ENCODE measurements around the gene CSNK2A1.
"Not testable (repeated sequence)": the region's sequence is repeated elsewhere in the genome, so short reads cannot be mapped to it uniquely, and the experiment has no call there.

The CSNK2A1 gene

DNA sequence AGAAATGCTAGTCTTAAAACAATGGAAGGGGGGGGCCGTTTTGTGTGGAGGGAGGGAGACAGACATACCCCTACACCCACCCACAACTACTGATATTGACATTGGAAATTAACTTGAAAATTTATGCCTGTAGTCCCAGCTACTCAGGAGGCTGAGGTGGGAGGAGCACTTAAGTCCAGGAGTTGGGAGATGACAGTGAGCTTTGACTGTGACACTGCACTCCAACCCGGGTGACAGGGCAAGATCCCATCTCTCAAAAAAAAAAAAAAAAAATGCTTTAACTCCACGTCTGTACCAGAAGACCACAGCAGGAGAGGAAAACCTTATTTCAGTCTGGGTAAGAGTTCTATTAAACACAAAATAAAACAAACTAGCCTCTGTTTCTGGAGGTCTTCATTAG is 83.4 kb downstream of the CSNK2A1 start:
- no peak for DNase-seq (ENCODE audit: low read depth in 3 of 3)

DNA sequence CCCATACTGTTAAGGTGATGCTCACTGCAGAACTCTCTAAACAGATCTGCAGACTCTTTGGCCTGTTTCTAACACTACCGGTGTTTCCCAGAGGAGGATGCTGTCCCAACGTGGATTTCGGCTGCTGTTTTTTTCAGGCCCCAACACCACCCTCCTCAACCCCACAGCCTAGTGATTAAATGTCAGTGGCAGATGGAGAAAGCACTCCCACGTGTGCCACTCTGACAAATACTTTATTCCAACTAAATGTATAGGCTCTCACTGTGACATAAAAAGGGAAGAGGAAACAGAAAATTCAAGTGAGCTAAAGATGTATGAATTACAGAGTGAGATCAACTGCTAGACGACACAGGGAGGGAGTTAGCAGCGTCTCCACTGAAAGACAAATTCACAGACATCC is 84.8 kb downstream of the CSNK2A1 start:
- no peak for DNase-seq (ENCODE audit: low read depth in 3 of 3)

DNA sequence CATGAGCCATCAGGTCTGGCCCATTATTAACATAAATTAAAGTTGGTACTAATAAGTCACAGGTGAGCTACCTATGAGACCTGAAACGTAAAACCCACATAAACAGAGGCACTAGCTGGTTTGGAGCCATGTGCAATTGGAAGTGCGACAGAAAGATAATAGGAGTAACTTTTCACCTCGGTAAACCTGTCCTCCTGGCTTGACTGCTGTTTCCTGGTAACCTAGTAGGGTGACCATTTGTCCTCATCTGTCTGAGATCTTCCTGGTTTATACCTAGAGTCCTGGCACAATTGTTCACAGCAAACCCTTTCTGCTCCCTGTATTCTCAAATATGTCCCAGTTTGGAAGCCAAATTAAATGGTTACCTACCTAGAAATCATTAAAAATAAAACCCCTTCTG is 88.6 kb downstream of the CSNK2A1 start:
- DNase-seq (ENCODE audit: low read depth in 3 of 3), result no peak

DNA sequence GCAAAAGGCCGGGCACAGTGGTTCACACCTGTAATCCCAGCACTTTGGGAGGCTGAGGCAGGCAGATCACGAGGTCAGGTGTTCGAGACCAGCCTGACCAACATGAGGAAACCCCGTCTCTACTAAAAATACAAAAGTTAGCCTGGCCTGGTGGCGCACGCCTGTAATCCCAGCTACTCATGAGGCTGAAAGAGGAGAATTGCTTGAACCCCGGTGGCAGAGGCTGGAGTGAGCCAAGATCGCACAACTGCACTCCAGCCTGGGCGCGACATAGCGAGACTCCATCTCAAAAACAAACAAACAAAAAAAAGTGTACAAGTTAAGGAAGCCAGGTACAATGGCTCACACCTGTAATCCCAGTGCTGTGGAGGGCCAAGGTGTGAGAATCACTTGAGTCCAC is 91.6 kb downstream of the CSNK2A1 start:
- not testable (repeated sequence) for DNase-seq (ENCODE audit: low read depth in 3 of 3)

DNA sequence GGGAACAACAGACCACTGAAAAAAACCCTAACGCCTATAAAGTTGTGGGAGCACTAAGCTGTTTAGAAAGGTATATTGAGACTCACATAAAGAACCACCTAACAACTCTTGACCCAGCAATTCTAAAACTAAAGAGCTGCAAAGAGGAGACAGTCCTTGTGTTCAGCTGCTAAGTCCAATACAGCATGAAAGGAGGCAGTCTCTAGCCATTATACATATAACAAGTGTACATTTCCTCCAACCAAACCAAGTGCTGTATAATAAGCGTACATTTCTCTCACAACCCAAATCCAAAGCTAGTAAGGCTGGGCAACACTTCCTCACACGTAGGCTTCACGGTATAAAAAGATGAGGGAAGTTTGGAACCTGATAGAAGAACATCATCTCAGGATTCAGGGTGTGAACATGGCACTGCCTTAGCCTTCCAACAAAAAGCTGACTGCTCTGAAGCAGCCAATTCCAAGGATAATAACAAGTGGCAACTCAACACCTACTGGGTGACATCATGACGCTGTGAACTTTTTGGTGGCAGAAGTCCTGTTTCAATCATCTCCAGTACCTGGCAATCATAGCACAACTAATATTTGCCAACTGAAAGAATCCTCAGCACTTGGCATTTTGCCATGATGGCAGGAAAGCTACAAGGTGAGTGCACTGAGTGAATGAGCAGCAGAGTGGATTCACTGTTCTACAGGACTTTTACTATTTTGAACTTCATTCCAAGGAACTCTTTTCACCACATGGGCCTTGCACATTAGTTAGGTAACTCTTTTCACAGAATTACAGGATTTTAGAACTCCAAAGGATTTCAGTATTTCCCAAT is 97.9 kb downstream of the CSNK2A1 start:
- no peak for DNase-seq (ENCODE audit: low read depth in 3 of 3)

DNA sequence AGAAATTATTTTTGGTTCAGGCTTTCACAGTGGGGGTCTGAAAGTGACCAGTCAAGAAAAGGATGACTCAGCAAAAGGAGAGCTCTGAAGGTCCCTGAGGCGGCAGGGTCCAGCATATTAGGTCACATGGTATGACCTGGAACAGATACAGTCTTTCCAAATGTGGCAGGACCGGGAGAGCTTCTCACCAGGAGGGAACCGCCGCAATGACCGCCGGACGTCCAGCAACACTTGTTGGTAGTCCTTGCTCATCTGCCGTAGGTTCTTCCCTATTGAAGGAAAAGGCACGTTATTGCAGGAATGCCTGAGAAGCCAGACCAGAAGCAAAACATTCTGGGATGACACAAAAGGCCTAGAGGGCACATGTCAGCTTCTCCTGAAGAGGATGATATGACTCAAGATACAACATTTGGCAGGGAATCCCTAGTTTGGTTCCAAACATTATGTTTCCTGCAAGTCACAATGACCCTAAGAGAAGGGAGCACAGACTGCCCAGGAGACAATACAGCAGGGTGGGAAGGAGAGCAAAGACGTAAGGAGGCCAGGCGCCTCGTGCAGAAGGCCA is 98.6 kb downstream of the CSNK2A1 start:
- DNase-seq (ENCODE audit: low read depth in 3 of 3), result no peak

DNA sequence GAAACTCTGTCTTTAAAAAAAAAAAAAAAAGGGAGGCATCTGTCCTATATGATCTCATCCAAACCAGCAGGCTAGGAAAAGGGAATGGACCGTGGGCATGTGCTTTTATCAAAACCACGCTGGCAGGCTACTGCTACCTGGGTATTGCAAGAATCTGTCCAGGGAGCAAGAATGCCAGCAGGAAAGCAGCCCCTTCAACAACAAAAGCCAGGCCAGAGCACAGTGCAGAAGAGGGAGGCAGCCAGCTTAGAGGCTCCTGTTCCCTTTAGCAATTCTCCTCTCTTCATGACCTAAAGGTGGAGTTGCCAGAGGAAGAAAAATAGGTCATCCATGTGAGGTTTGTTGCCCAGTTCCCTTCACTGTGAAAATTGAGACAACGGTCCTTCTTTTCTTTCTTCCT is 99.5 kb downstream of the CSNK2A1 start:
- no peak for DNase-seq (ENCODE audit: low read depth in 3 of 3)

DNA sequence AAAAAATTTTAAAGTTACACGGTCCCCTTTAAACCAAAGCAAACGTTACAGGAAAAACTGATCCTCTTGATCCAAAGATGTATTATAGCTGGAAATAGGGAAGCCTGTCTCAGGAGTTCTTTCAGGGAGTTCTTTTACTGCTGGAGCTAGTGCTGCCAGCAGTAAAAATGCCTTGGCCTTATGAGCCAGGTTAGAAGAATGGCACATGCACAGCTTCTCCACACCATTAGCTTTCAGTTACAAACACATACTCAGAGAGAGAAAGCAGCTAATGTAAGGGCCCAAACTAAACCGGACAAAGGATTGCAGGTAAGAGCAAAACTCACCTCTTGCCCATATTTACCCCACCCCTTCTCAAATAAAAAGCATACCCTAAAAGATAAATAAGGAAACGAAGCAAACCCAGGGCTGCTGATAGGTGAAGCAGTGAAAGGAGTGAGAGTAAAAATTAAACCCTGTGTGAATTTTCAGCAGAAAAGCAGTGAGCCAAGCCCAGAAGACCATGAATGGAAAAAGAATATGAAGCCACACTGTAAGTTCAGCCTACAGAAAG is 100.3 kb downstream of the CSNK2A1 start:
- no peak for DNase-seq (ENCODE audit: low read depth in 3 of 3)

DNA sequence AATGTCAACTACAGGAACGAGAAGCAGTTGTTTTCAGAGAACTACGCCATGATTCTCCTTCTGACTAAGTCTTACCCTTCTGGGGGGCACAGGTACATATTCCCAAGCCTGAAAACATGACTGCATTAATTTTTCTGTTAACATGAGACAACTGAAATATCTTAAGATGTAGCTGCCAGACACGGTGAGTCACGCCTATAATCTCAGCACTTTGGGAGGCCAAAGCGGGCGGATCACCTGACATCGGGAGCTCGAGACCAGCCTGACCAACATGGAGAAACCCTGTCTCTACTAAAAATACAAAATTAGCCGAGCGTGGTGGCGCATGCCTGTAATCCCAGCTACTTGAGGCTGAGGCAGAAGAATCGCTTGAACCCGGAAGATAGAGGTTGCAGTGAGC is 103.0 kb downstream of the CSNK2A1 start:
- no peak for DNase-seq (ENCODE audit: low read depth in 3 of 3)

DNA sequence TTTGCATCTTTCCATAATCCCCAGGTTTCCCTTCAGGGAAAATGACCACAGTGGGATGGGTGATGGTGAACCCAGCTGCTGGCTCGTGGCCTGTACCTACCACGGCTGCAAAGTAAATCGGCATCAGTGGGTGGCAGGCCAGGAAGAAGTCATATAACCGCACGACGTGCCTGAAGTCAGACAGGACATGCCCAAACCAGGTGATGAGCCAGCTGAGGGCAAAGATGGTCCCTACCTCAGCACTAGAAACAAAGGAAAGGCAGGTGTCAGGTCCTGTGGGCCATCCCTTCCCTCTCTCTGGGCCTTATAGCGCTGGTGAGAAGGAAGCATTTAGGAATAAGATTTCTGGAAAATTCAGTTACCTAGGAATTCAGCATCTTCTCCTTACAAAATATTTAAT is 103.4 kb downstream of the CSNK2A1 start:
- DNase-seq (ENCODE audit: low read depth in 3 of 3), result no peak

DNA sequence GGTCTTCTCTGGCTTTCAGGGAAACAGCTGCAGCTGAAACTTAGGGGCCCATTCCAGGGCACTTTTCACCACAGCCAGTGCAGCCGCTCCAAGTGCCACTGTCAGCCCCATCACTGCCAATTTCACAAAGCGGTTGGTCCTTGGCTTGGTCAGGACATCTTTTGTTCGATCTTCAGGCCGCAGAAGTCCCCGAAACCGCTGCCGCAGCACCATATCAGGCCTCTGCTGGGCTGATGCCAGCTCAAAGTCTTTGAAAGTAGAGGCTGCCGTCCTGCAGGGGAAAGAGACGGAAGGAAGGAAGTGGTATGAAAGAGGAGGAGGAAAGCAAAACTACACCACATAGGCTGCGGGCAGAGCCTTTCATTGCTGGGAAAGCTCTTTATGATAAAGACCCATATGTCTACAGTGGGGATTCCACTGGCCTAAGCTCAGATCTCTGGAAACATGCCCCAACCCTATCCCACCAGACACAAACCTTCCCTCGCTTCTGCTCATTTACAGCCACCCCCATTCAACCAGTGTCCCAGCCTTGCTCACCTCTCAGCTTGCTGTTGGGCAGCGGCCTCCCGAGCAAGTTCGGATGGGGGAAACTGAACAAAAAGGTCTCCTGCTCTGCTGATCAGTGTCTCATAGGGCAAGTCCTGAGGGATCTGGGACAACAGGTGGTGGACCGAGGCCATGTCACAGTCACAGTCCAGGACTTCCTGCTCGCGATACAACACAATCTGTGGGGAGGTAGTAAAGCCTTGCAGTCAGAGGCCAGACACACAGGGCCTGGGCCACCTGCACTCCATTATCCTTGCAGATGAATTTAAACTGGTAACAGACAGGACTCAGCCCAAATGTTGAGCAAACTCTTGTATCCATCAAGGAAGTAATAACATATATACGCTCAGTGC is 104.8 kb downstream of the CSNK2A1 start:
- peak in 2 of 3 experiments; percentile 27 to 46 for DNase-seq (ENCODE audit: low read depth in 3 of 3)

DNA sequence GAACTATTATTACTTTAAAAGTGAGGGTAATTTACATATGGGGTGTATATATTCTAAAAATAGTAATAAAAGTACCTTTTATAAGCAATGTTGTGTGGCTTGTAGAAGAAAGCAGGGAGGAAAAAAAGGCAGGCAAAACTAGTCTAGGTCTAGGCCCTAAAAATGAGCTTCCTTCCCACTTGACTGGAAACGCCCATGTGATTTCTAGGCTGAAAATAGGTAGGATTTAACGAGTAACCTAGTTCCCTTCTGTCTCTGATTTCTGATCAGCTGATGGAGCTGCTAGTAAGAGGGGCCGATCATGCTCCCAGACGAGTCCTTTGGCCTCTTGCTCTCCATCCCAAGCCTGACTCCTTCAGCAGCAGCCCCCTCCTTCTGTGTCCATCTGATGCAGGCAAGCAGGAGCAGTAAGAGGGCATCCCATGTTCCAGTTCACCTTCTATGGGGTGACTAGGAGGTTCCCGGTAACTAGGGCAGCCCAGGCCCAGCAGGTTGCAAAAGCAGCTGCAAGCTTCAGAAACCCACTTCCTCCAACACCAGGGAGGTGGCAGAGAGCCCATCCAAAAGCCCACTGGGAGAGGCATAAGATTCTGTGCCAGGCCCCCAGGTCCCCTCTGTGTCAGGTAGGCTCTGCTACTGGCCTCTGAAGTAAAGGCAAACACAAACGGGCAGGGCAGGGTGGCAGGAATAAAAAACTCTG is 105.7 kb downstream of the CSNK2A1 start:
- no peak for DNase-seq (ENCODE audit: low read depth in 3 of 3)

DNA sequence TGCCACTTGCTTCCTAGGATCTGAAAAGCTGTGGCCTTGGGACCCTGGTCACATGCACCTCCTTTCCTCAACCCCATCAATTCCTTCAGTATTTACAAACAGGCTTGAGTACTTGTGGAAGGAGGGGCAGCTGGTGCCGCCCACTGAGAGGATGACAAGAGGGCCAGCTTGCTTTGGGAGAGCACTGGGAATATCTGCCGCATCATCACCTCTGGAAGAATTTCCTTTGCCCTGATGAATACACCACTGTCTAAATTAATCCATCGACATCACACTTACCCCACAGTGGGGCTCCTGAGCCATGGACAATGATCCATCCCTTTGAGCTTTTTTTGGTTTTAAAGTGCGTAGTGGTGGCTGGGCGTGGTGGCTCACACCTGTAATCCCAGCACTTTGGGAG is 107.1 kb downstream of the CSNK2A1 start:
- no peak for DNase-seq (ENCODE audit: low read depth in 3 of 3)

DNA sequence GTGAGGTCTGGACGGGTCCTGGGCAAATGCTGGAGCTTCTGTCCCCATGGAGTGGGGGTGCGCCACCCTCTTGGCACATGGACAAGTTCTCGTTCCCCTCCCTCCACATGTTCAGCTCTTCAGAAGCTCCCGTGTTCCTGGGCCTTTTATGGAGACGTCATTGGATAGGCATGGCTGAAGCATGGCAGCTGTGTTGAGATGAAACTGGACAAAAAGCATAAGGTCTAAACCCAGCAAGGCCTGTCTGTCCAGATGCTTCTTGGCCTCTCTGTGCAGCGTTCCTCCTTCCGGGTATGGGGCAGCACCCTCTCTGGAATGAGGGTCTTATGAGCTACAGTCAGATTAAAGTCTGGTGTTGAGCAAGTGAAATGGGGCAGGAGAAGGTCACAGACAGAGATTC is 108.0 kb downstream of the CSNK2A1 start:
- DNase-seq (ENCODE audit: low read depth in 3 of 3), result no peak

DNA sequence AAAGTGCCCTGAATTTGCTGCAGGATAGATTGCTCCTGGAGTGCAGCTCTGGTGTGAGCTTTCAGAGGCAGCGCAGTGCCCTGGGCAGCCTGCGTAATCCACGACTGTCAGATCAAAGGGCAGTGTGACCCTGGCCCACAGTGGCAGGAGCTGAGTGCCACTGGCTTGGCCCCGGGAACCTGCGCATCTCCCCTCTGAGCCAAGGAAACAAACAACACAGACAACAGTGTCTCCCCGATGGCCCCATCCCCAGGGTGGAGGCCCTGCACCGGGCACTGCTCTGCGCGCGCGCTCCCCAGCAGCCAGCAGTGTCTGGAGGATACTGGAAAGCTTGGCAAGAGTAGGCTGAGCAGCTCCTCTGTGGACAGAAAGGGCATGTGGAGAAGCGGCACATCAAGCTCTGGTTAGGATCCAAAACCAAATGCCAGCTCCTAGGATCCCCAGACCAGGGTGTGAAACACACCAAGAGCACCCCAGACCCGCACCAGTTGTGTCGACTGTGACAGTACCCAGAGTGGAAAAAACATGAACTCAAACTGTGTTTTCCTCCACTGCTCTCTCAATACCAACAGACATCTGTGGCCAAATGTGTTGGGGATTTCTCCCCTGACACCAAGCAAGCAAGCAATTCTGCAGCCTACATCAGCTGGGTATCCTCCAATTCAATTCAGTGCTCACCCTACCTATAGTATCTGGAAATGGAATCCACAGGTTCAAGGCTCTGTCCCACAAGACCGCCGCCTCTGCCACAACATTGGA is 108.8 kb downstream of the CSNK2A1 start:
- DNase-seq (ENCODE audit: low read depth in 3 of 3), result no peak

DNA sequence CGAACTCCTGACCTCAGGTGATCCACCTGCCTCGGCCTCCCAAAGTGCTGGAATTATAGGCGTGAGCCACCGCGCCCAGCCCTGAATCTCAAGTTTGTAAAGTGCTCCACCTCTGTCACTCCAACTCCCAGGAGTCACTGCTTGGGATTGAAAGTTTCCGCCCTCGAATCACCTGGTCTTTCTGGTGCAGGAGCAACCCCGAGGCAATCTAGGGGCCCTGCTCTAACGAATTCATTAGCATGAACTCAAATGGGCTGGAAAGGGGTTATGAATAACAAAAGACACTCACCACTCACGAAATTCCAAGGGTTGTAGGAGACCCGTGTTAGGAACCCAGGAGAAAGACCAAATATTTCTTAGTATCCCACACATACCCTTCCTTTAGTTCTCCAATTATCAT is 109.4 kb downstream of the CSNK2A1 start:
- DNase-seq (ENCODE audit: low read depth in 3 of 3), result no peak

DNA sequence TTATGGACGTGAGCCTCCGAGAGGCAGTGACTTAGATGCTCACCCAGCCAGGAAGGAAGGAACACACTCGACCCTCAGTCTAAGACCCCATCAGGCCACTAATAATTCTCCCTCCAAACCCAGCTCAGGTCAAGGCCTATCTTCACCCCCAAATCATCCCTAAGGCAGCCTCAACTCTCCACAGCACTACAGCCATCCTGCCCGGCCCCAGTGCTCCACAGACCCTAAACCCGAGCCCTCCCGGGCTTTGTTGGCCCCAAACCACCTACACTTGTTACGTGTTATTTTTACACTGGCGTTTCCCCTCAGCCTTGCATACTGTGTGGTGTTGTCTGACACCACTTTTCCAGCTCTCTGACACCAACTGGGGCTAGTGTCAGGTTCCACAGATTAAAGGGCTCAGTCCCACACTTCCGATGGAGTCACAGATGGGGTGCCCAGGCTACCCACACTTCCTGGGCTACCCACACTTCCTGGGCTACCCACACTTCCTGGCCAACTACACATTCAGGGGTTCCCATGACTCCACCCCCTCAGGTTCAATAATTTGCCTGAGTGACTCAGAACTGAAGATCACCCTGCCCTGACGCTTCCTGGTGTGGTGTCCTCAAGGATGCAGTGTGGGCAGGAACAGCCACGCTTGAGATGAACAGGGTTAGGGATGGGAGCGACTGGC is 110.2 kb downstream of the CSNK2A1 start:
- peak; percentile 34 to 72 (median 50) for DNase-seq (ENCODE audit: low read depth in 3 of 3)

DNA sequence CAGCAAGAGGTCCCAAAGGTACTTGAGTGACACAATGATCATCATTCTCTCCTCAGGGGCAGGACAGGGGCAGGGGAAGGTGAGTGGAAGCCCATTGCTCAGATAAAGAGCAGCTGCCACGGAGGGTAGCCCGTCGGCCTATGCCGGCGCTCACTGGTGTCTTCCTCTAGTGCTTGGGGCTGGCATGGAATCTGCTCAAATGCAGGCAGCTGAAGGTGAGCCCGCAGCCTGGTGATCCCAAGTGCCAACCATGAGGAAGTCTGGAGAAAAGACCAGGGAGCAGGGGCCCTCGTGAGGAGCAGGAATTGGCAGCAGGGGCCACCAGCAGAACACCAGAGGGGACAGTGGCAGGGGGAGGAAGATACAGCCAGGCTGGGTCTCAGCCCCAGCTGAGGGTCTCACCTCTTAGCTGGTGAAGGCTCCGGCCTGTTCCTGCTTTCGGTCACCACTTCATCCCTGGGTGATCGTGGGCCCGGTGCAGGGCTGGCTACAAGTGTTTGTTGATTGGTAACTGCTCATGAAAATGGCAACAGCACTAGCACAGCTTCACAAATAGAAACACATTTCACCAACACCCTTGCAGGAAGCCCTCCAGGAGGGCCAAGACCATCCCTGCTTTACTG is 110.8 kb downstream of the CSNK2A1 start:
- DNase-seq (ENCODE audit: low read depth in 3 of 3), result no peak

DNA sequence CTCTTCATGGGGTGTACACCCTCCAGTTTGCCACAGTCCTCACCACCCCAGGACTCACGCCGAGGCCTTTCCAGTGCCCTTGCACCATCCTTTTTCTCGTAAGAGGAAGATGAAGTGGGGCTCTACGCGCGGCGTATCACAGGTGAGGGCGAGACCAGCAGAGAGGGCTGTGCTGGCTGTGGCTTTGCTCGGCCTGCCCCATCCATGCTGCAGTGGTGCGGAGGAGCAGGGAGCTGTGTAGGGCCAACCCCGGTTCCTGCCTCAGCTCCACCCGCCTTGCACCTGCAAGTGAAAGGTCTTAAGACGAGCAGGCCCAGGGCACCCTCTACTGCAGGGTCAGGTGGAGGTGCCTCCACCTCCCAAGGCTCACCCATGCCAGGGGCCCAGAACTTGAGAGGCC is 111.4 kb downstream of the CSNK2A1 start:
- DNase-seq (ENCODE audit: low read depth in 3 of 3), result no peak
